Esophagus squamous epithelium (tissue), 4 donors: Measurements from ENCODE around the gene SRMS.

Experiments
- CTCF ChIP-seq, 6 experiments: fragments of 450-650 bp in 4 of 6; fragments of 200-600 bp in 2 of 6; sonication (generic) in 2 of 6; IDR thresholded peaks; one replicate each; pipeline ENCODE4 v1.5.1; 2016 to 2019; ENCODE audit warnings: antibody characterized with exemption in 6 of 6, mild to moderate bottlenecking in 4 of 6, moderate library complexity in 4 of 6
- POLR2A ChIP-seq, 4 donors: fragments of 450-650 bp; IDR thresholded peaks; one replicate each; pipeline ENCODE4 v1.6.1; 2017; ENCODE audit warnings: antibody characterized with exemption in 4 of 4, mild to moderate bottlenecking in 4 of 4, moderate library complexity in 3 of 4

GRCh38 chr20:63586797-63587196 is 39.2 kb upstream of the SRMS start:
- TF ChIP-seq CTCF (IDR thresholded peaks at IDR 0.05) (no peak), POLR2A (IDR thresholded peaks at IDR 0.05) (no peak)
